ENCODE data around the gene FAM53A.

Gene FAM53A

DNA sequence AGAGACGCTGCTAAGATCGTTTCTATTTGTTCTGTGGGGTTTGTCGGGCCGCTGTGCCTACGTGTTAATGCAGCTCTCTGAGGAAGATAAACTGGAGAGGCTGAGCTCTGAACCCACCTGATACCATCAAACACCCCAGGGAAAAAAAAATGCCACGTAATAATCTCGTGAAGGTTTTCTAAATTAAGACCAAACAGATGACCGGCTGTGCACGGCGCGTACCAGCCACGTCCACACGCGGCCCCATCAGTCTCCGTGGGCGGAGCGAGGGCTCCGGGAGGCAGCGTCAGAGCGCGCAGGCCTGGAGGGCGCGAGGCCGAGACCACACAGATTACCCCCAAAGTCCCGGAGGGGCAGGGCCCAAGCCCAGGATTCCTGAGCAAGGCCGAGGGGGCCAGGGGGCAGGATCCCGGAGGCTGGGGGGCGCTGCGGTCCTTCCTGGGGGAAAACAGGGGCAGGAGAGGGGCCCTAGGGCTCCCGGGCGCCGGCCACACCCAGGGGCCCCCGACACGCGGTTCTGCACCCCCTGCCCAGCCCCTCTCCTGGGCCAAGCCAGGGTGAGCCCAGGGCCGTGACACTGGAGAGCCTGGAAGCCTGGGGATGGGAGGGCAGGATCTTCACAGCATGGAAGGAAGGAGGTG, 91.9 kb downstream of the FAM53A start:
- DNase-seq (ENCODE audit: low spot score) = no peak

DNA sequence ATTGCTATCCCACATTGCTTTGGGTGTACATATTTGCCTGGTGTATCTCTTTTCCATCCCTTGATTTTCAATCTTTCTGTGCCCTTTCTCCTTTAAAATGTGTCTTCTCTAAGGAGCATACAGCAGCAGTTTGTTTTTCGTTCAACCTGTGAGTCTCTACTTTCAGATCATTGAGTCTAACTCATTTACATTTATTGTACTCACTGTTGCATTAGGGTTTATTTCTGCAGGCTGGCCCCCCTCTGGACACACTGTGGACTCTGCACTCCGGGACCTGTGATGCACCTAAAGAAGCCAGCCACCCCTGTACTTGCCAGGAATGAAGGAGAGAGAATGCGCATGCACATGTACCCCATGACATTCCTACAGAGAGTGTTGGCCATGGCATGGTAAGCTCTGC, 93.0 kb downstream of the FAM53A start:
- DNase-seq (ENCODE audit: low spot score) = no peak

DNA sequence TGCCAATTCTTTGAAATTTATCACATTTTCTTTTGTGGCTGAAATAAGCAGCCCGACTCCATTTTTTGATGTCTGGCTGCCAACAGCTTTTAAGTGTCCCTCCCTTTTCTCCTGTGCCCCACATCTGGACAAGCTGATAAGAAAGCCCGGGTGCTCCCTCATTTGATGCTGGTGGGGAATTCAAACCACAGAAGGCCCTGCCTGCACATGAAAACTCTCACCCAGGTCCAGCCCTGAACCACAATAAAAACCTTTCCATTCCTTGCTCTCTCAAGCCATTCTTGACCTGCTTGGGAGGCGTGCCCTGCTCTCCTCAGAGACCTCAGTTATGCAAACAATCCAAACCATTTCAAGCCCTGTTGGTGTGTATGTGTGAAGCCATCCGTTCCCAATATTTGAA, 93.9 kb downstream of the FAM53A start:
- DNase-seq (ENCODE audit: low spot score) = no peak
